GM21526 (cell line): ENCODE data around the gene FAM98B.
"Not testable (repeated sequence)": the region's sequence is repeated elsewhere in the genome, so short reads cannot be mapped to it uniquely, and the experiment has no call there.

Experiments
- ATAC-seq: cut with Tn5 transposase; IDR thresholded peaks from one replicate; pipeline ENCODE4 v1.9.1; 2021; ENCODE audit warnings: moderate library complexity; ENCODE audit not compliant: unreplicated experiment, low FRiP score

FAM98B gene

DNA sequence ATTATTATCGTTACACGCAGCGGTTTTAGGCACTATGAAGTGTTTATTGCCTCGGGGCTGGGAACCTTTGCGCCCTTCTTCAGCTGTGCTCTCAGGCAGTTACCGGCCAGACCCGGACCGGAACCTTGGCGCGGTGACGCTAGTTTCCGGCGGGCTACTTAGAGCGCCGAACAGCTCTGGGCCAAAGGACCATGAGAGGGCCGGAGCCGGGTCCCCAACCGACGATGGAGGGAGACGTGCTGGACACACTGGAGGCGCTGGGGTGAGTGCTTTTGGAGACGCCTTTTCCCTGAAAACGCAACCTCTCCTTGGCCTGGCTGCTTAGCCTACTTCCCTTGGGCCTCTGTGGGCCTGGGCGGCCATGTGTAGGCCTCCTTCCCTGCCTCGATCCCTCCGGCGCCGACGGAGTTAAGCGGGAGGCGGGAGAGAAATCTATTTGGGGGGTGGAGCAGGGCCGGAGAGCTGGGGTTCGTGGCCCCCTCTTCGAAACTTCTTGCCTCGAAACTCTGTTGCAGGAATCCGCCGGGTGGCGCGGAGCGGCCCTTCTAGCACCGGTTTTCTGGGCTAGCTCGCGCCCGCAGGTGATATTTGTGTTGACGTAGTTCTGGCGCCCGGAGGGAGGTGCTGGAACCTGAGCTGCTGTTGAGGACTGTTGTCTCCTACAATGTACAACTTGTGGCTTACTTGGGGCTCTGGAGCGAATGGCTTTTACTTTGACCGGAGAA lies at the start of gene FAM98B:
FAM98B (plus strand) TSS at position 157 of the 725 bp plus-strand sequence; CDS start at position 192, 35 bp downstream.
- peak; percentile 89 for ATAC-seq

DNA sequence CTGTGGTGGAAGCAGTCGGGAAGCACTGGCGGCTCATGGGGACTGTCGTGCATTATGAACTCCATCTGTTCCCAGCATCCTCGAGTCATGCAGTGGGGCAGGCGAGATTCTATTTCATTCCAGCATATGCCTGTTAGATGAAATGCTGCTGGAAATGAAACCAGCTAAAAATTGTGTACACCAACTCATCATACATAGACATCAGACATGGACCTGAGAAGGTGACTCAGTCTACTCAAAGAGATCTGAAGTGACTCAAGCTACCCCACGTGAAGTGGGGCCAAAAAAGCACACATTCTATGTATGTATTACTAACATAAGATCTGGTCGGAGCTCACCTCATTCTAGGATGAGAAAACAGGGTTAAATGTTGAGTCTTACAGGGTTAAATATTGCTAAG lies 47.5 kb upstream of the FAM98B start:
- ATAC-seq: no peak

DNA sequence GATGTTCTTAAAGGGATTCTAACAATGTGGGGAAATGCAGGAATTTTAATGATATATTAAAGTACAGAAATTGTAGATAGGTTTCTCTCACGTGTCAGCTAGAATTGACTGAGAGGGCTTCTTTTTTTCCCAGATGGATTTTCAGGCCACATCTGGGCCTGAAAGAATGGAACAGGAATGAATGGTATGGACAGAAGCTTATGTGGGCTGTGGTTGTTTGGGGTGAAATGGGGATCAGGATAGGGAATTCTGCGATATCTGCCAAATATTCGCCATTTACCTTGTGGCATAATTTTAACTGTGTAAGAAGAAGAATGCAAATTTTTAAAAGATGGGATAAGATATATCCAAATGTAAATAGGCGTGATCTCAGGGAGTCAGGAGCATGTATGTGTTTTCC lies 45.4 kb upstream of the FAM98B start:
- no peak for ATAC-seq

DNA sequence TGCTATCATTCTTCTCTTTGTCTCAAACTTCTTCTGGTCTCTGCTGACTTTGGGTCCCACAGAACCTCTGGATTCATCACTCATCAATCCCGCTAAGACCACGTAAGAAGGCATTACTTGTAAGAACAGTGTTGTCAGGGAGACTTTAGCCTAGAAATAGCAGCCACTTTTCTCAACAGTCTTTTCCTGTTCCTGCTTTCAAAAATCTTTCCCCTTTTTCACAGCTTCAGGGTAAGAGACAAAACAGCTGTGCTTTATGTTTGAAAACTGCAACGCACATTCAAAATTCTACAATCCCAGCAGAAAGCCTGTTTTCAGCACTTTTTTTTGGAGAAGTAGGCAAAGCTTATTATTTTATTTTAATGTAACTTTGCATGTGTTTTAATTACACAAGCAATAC lies 42.0 kb upstream of the FAM98B start:
- no peak for ATAC-seq

DNA sequence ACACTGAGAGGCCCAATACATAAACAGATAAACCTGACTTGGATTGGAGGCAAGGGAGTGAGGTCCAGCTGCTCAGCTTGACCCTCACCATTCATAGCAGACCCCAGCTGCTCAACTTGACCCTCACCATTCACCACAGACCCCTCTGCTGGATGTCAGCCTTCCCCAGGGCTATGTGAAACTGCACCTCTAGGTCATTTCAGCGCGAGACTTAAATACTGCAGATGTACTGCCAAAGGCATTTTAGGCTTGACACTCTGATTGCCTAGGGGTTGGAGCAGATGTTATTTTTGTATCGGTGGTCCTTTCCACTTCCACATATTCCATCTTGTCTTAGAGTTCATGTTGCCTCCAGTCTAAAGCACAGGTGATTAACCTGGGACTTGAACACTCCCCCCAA lies 41.5 kb upstream of the FAM98B start:
- ATAC-seq: no peak

DNA sequence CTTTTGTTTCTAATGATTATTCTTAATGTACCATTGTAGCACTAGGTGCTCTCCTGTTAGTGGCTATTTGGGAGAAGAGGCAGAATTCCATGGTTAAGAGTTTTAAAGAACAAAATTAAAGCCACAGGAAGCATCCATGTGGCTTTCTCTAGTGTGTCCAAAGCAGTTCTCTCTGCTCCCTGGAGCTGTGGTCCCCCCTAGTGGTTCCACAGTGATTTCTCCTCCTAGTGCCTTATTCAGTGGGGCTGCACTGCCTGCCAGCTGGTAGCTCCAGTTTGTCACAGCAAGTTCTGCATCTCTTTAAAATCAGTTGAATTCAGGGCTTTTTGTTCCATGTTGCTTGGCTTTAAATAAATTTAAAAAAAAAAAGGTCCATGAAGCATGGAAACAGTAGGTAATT lies 39.6 kb upstream of the FAM98B start:
- ATAC-seq: no peak

DNA sequence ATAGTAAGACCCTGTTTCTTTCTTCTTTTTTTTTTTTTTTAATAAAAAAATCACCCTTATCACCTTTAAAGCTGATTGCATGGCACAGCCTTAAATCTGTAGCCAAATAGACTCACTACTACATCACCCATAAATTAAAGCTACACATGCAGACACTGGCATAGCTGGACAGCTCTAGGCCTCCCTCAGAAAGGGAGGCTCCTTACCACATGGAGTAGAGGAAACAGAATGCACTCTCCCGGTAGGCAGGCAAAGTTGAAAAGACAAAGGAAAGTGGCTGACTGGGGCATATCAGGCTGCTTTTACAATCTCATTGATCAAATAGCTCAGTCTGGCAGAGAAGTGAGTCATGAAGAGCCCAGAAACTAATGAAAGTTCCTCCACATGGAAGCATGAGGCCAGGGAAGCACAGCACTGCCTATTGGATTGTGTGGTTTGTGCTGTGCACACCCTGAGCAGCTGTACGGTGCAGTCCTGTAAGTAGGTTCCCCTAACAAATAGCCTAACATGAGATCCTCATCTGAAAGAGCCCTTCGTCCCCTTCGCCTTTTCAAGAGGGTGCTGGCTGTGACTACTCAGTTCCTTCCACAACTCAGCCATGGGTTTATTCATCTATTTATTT lies 32.7 kb upstream of the FAM98B start:
- no peak for ATAC-seq

DNA sequence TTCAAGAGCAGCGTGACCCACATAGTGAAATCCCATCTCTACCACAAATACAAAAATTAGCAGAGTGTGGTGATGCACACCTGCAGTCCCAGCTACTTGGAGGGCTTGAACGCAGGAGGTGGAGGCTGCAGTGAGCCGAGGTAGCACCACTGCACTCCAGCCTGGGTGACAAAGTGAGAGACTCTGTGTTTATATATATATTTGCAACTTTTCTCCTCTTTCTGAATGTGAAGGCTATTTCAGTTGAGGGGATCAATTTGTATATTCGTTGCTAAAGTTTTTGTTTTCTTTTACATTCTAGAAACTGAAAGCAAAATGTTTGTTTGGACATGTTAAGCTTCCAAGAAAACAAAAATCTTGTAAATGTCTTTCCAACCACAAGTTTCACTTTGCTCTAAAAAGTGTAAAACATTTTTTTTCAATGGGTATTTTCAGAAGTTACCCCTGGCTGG lies 29.8 kb upstream of the FAM98B start:
- peak; percentile 53 for ATAC-seq

DNA sequence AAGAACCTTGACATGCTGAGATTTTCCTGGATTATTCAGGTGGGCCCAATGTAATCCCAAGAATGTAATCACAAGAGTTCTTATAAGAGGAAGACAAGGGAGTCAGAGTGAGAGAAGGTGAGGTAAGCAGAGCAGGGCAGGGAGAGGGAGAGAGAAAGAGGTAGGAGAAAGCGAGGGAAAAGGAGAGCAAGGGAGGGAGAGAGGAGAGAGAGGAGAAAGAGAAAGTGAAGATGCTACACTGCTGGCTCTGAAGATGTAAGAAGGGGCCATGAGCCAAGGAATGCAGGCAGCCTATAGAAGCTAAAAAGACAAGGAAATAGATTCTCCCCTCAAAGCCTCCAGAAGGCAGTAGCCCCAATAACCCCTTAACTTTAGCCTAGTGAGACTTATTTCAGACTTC lies 28.7 kb upstream of the FAM98B start:
- no peak for ATAC-seq

DNA sequence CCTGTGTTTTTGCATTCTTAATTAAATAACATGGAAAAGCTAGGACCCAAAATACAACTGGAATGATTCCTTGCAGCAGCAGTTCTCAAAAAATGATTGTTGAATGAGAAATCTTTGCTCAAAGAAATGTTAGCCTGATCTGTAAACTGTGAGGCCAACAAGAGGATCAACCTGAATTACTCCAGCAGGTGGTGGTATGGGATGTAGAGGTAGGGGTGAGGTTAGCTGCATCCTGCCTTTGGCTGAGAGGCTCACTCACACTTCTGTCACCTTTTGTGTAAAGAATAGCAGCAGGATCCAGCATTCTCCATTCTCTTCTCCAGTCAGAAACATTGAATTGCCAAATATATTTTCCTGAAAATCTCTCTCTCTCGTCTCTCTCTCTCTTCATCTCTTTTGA lies 26.5 kb upstream of the FAM98B start:
- ATAC-seq: no peak

DNA sequence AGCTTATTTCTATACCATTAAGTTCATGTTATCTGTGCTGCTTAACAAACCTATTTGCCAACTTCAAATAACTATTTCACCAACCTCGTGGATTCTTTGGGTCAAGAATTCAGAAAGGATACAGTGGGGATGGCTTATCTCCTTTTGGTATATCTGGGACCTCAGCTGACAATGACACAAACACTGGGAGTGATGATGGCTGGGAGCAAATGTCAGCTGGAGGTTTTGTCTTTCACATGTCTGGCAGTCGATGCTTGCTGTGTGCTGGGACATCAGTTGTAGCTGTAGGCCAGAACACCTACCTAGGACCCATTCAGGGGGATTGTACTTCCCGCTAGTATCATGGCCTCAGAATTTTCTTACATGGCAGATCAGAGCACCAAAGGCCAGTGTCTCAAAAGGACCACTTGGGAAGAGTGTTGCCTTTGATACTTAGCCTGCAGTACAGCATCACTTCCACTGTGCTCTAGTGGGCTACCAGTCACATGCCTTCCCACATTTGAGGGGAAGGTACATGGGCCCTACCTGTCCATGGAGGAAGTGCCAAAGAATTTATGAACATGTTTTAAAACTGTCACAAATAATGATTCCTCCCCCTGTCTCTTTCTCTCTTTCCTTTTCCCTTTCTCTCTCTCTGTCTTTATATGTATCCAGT lies 23.7 kb upstream of the FAM98B start:
- ATAC-seq: no peak

DNA sequence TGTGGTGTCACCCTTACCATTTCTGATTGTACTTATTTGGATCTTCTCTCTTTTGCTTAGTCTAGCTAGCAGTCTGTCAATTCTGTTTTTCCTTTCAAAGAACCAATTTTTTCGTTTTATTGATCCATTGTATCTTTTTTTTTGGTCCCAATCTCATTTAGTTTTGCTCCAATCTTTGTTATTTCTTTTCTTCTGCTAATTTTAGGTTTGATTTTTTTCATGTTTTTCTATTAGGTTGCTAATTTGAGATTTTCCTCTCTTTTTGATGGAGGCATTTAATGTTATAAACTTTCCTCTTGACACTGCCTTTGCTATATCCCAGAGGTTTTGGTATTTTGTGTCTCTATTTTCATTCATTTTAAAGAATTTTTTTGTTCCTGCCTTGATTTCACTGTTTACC lies 16.9 kb upstream of the FAM98B start:
- no peak for ATAC-seq

DNA sequence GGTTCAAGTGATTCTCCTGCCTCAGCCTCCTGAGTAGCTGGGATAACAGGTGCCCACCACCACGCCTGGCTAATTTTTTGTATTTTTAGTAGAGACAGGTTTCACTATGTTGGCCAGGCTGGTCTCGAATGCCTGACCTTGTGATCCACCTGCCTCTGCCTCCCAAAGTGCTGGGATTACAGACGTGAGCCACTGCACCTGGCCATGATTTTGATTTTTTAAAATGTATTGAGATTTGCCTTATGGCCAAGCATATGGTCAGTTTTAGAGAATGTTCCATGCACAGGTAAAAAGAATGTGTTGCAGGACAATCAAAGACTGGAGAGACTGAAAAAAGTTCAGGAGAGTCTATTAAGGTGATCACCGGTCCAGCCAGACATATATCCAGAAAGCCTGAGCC lies 16.3 kb upstream of the FAM98B start:
- ATAC-seq: not testable (repeated sequence)

DNA sequence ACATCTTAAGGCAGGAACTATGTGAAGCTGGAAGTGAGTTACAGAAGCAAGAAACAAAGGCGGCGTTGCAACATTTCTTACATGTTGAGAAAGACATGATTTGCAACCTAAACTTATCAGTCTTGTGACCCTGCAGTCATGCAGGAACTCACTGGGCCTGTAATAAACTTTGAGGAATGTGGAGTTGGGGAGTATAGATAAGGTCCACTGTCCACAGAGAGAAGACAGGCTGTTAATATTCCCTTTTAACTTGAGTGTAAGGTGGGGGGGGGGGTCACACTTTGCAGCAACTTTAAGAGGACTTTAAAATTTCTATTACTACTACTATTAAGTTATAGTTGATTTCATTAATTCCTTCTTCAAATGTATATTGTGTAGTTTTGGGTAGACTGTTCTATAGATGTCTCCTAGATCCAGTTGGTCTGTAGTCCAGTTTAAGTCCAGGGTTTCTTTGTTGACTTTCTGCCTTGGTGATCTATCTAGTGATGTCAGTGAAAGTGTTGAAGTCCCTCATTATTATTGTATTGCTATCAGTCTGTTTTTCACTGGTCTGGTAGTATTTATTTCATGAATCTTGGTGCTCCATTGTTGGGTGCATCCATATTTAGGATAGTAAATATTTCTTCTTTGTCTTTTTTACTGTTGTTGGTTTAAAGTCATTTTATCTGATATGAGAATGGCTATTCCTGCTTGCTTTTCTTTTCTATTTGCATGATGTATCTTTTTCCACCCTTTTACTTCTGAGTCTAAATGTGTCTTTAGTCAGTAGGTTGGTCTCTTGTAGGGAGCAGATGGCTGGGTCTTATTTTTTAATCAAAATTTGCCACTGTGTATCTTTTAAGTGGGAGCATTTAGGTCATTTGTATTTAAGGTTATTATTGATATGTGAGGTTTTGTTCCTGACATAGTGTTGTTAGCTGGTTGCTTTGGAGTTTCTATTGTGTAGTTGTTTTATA lies 15.6 kb upstream of the FAM98B start:
- no peak for ATAC-seq

DNA sequence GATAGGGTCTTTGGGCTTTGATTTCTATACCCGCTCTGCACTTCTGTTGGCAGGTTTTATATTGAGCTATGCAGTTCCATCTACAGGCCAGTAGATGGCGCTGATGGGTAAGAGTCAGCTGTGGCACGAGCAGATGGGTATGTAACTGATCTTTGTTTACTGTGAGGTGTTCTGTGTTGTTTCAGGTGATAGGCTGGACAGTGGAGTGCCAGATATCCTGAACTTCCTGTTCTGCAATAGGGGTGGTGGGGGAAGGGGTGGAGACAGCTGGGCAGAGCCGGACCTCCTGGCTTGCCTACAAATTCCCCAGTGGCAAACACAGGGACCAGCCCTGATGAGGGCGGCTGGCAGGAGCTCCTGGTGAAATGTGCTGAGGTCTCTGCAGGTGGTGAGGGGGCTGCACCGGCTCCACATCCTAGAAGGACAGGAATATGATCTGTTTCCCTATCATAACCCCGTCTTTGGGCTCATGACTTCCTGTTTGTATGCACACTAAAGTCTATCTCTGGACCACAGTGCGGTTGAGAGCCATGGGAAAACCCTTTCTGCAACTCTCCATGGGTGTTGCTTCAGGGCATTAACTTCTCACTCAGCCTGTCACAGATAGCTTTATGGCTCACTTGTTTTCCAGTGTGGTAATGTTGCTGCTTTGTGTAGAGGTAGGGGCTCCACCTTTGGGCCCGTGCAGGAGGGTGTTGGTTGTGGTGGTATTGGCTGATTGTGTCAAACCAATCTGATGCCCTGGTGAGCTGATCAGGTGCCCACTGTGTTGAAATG lies 13.4 kb upstream of the FAM98B start:
- peak; percentile 79 for ATAC-seq

DNA sequence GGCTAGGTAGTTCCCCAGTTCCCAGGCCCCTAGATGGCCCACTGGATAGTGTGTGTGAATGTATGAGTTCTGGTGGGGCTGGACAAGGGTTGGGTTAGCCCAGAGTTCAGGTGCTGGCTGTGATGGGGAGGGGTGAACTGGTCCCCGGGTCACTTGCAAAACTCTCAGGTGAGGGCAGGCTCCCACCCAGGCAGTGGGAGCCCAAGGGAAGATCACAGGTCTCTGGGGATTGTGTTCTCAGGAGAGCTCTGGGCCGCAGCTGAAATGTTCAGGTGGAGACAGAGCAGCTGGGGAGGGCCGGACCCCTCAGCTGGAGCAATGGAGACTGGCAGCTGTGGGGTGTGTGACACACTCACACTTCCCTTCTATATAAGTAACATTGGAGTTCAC lies 12.8 kb upstream of the FAM98B start:
- no peak for ATAC-seq

DNA sequence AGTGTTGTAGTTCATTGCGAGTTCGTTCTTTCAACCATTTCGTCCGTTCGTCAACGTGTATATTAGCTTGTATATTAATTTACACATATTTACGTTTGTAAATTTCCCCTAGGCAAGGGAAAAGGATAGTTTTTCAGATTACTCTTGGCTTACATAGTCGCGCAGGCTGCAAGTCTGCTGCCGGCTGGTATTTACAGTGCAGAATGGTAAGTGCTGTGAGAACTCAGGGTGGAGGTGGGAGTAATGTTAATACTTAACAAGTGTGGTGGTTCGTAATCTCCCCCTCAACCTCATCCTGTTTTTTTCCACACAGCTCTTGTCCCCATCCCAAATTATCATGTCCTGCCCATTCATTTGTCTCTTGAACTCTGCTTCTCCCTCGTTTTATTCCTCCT lies 766 bp downstream of the FAM98B start:
- no peak for ATAC-seq

DNA sequence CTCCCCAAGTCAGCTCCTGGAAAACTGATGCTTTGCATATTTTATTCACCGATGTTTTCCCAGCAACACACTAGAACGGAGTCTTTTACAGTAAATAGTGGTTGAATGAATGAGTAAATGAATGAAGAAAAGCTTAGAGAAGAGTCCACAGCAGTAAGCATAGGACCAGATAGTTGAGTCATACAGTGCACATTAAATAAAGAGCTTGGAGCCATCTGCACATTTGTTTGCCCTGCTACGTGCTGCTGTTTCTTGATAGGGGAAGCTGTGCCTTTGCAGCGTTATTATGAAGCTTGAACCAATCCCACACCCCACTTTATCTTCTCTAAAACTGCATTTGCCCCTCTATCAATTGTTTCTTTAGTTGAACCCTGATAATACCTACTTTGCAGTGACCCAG lies 1.2 kb downstream of the FAM98B start:
- no peak for ATAC-seq

DNA sequence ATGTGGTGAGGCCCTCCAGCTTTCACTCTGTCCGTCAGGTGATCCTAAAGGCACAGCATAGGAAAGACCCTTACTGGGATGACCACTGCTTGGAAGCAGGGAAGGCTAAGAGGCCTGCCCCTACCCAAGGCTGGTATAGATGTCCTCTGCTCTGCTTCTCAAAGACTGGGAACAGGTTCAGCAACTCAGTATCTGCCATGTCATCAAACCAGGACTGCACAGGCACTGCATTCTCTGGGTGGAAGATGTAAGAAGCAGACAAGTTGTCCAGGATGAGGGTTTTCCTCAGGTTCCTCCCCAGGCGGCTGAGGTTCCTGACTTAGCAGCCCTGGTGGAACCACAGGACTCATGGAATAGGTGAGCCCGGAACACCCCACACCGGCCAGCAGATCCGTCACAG lies 4.7 kb downstream of the FAM98B start:
- no peak for ATAC-seq

DNA sequence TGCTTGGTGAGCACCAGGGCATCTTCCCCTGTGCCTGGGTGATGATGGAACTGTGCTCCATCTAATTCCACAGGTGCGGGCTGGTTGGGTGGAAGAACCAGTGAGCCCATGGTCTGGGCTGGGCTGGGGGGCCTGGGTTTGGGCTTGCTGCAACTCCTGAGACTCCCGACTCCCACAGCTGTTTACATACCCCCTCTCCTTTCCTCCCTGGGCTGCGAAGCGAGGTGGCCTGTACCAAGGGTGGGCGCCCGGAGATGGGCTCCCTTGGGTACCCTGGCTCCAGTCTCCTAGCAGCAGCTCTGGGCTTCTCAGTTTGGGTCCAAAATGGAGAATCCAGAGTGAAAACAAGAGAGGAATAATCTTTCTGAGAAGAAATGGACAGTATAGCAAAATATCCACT lies 5.6 kb downstream of the FAM98B start:
- ATAC-seq: no peak
